ENCODE data around the gene EYA2.

DNA sequence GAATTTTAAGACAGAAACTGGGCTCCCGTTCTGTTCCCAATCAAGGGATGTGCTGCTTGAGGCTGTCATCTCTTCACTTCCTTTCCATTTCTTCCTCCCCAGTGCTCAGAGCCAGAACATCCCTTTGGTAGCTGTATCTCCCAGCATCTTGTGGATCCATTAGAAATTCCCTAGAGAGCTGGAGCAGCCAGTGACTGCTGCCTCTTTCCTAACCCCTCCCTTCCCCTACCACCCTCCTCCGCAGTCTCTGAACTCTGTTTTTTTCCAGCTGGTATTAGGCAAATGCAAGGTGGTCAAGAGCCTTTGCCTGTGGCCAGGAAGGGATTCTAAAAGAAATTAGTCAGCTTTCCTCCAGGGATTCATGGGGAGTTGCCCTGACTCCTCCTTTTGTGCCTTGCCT, 208.0 kb downstream of the EYA2 start:
- TF ChIP-seq, protein P1, sequence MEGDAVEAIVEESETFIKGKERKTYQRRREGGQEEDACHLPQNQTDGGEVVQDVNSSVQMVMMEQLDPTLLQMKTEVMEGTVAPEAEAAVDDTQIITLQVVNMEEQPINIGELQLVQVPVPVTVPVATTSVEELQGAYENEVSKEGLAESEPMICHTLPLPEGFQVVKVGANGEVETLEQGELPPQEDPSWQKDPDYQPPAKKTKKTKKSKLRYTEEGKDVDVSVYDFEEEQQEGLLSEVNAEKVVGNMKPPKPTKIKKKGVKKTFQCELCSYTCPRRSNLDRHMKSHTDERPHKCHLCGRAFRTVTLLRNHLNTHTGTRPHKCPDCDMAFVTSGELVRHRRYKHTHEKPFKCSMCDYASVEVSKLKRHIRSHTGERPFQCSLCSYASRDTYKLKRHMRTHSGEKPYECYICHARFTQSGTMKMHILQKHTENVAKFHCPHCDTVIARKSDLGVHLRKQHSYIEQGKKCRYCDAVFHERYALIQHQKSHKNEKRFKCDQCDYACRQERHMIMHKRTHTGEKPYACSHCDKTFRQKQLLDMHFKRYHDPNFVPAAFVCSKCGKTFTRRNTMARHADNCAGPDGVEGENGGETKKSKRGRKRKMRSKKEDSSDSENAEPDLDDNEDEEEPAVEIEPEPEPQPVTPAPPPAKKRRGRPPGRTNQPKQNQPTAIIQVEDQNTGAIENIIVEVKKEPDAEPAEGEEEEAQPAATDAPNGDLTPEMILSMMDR (IDR thresholded peaks at IDR 0.05), result no peak
- no peak for TF ChIP-seq EZH2 (IDR thresholded peaks at IDR 0.05; ENCODE audit: borderline replicate concordance, insufficient read depth, low read depth, low read length, poor library complexity, severe bottlenecking)

All from B cell (primary cell).